GM19238 (cell line): ENCODE data around the gene TBC1D2B.
A peak's percentile ranks its signal among the peaks of the same experiment; 100 is the strongest.

Experiments
- DNase-seq: peaks from one replicate; pipeline ENCODE4 v3.0.0; 2011; ENCODE audit warnings: low spot score; ENCODE audit not compliant: insufficient read length

Gene TBC1D2B

GRCh38 chr15:78034495-78035191 is 42.9 kb downstream of the TBC1D2B start:
- DNase-seq = peak; percentile 50

GRCh38 chr15:78033864-78034263 is 43.6 kb downstream of the TBC1D2B start:
- no peak for DNase-seq

DNA sequence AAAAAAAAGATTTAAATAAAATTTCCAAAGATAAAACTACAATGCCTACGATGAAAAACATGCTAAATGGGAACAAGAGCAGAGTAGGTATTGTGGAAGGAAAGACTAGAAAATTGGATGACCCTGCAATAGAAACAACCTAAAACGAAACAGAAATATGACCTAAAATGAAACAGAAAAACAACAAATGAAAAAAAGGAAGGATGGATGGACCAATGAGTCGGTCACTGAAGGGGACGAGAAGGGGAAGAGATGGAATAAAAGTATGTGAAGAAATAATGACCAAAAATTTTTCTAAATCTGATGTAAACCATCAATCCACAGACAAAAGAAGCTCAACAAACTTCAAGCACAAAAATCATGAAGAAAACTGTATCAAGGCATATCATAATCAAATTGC is 44.8 kb downstream of the TBC1D2B start:
- DNase-seq = no peak

DNA sequence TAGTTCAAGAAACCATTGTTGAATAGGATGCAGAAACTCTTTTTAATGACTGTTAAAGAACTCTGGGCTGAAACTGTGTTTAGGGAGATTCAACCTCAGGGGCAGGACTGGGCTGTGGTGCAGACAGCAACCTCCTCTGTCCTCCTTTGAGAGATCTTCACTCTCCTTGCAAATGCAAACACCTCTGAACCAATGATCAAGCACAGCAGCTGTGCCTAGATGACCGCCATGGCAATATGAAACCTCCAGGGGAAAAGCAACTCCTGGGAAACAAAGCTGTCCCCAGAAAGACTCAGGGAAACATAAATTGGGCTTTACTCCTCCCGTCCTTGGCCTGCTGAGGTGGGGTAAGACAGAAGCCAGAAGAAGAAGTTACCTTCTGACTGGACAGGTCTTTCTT is 52.6 kb downstream of the TBC1D2B start:
- DNase-seq = no peak

DNA sequence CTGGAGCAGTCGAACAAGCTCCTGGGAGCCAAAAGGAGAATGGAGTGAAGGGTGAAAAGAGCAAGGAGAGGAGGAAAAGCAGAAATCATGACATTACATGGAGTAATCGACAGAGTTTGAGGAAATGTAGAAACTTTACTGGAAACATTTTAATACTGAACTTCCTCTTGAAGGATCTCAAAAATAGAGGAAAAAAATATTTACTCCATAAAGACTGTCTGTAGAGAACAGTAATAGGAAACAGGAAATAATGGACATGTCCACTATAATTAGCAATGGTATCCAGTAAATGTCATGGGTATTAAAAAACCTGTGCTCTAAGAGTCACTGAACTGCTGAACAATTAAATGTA is 53.0 kb downstream of the TBC1D2B start:
- DNase-seq = no peak

- no peak for DNase-seq
These were observed 53.5 kb downstream of the TBC1D2B start for GRCh38 chr15:78023865-78024518.

DNA sequence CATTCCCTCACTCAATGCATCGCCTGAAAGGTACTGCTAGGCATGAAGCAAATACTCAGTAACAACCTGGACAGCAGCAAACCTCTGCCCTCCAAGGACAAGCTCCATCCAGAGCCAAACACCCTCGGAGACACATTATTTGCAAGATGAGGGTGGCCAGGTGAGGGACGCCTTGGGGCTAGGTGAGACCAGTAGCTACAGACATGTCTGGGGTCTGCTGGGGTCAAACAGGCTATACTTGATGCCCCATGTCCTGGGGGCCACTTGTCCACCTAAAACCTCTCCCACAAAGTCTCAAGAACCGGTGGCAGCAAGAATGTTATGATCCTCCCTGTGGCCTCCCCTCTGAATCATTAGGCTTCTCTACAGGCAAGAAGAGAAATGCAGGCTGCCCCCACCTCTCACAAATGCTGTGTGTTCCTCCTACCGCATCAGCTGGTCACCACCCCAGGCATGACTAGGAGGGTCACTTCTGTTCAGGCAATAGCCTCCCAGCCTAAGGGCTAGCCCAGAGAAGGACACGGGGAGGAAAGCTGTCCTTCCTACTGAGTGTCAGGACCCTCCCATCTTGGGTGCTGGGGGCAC is 54.3 kb downstream of the TBC1D2B start:
- no peak for DNase-seq

GRCh38 chr15:78021761-78022160 is 55.8 kb downstream of the TBC1D2B start:
- no peak for DNase-seq

DNA sequence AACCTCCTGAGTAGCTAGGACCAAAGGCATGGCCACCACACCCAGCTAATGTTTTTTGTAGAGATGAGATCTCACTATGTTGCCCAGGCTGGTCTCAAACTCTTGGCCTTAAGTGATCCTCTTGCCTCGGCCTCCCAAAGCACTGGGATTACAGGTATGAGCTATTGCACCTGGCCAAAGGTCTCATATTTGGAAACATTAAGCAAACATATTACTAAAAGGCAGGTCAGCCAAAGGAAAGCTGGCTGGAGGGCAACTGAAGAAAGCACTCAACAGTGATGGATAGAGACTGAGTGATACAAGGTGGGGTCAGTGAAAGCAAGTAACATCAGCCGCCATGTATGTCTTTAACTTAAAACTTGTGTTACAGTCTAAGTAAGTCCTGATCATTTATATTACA is 57.5 kb downstream of the TBC1D2B start:
- no peak for DNase-seq

GRCh38 chr15:78018946-78019644 is 58.4 kb downstream of the TBC1D2B start:
- peak; percentile 48 for DNase-seq

DNA sequence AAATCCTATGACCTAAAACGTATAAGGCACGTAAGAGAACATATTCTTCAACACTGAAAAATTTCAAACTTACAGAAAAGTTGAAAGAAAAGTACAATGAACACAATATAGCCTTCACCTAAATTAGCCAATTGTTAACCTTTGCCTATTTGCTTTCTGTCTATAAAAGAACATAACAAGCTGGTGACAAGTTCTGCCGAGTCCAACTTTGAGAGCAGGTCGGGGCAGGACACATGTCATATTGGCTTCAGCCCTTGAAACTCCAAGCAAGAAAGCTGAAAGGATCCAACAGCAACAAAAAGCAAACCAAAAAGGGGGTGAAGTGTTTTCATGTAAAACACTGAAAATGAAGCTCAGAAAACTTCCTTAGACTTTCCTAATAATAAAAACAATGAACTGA is 59.1 kb downstream of the TBC1D2B start:
- no peak for DNase-seq

DNA sequence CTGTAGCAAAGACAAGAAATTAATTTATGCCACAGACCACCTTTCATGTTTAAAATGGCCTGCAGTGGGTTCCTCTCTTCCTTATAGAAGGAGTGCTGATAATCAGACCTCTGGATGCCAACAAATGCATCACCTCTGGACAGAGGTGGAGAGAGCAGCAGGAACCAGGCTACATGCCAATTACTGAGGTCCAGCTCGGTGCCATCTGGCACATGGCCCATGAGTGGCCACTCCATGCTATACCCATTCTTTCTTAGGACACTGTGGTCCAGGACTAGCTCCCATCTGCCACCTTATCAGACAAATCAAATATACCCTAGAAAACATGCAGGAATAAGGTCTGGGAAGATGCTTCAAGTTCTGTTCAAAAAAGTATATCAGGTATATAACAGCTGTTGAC is 60.7 kb downstream of the TBC1D2B start:
- DNase-seq = no peak

DNA sequence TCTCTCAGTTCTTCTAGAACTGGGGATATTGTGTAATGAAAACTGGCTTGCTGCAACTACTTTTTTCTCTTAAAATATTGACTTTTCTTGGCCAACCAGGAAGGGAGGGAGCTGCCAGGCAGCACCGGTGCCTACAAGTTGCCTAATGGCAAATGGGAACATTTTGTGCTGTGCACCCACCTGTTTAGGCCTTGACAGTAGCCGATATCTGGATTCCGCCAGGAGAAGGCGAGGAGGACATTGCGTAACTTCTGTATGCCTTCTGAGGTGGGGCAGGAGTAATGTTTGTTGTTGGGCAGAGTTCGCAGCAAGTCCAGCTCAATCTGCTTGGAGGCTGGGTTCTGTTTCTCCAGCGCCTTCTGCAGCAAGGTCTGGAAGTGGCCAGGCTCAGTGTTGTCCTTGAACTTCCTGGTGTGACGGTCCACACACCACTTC is 64.9 kb downstream of the TBC1D2B start:
- DNase-seq = no peak

DNA sequence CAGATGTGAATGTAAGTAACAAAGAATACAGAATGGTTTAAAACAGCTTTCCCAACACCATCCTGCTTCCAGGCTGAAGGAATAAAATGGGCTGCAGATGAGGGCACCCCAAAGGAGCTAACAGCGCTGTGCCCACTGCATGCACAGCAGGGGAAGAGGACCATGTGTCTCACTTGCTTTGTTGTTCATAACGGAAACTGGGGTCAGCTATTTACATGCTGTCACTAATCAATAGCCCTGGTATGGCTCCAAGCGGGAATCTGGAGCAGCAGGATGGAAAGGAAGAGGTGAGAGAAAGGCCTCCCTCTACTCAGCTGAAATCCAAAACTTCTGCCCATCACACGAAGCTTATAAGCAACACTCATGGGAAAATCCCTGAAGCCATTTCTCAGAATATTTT is 67.4 kb downstream of the TBC1D2B start:
- no peak for DNase-seq

DNA sequence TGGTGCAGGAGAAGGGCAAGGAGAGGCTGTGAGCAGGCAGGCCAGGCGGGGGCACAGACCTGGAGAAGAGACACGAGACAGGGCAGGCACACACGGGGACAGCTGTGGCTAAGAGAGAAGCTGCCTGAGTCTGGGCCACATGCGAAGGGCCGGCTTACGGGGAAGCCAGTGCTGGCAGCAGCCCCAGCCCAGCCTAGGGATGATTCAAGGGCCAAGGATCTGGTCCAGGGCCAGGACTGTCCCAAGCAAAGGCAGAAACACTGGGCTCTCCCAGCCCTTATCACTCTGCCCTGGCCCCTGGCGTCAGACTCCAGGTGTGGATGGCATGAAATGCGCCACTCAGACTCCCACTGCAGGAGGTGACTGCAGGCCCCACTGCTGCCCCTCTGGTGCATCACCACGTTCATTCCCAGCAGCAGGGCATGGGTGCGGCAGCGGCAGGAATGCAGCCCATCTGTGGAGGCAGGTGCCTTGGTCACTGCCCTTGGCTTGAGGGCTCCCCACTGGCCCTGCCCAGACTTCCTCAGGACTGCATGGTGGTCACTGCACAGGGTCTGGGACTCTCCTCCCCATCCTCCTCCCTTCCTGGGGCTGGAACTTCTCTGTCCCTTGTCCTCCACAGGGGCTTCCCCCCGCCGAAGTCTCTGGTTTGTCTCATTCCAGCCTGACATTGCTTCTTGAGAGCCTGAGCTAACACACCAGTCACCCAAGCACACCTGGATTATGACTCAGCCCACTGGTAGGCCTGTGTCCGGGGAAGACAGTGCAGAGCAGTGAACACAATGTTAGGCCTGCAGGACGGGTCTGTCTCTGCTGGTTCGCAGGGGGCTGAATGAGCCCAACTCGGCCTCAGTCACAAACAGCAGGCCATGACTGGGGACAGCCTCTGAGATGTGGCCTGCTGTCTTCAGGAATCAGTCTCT is 69.3 kb downstream of the TBC1D2B start:
- DNase-seq = no peak

GRCh38 chr15:78007211-78007931 is 70.1 kb downstream of the TBC1D2B start:
- DNase-seq = no peak

DNA sequence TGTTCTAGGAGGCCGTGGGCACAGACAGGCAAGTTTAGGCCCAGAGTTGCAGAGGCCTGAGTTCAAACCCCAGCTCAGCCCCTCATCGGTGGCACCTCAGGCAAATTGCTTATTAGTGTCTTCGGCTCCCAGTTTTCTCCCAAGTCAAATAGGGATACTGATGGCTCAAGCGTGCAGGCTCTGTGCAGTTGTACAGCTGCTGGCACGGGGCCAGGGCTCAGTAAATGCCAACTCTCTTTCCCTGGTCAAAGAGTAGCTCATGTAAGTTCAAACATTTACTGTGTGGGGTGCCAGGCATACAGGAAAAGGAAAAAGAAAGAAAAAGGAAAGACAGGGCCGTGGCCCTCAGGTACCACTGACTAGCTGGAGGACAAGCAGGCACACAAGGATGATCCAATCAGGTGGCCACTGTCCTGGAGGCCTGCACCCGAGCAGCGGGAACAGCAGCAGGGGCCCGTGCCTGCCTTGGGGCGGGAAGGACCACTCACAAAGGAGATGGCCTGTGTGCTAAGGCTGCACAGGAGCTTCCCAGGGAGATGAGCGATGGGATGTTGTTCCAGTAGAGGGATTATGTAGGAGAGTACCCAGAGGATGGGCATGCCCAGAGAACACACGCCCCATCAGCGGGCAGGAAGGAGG is 70.8 kb downstream of the TBC1D2B start:
- no peak for DNase-seq

DNA sequence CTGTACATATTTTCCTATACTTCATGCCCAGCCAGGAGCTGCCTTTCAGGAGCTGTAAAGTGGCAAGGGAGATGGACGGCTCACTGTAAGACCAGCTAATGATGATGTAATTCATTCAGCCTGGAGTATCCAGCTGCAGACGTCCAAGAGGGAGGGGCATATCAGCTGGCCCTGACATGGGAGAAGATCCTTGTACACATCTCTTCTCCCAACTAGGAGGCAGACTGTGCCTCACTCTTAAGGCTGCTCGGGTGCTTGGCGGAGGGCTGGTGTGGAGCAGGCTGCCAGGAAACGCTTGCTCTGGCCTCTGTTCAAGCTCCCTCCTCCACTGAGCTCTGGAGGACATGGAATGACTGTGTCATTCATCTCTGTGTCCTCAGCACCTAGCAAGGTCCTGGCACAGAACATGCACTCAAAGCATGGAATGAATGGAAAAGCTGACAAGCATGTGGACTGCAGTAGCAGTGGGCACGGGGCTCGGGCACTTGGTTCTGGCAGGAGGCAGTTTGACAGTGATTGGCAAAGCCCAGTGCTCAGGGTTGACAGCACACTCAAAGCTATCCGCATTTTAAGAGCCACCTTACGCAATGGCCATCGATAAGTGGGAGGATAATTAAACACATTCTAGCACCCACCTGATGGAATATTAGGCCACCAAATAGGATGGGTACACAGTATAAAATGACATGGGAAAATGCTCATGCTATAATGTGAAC is 72.4 kb downstream of the TBC1D2B start:
- no peak for DNase-seq

GRCh38 chr15:78004222-78004727 is 73.2 kb downstream of the TBC1D2B start:
- DNase-seq = peak; percentile 51
